CD8-positive, alpha-beta memory T cell (primary cell): ENCODE data around the gene AFF1. TPM values are rescaled to one million over a fixed set of nuclear protein-coding genes. Genes with fewer than 3 reads are reported as not detected.

Source experiments
- CTCF ChIA-PET: fragments of 350-600 bp; sonication (Branson Sonifier 250); formaldehyde crosslinking; loops from one replicate; lab custom pipeline; 2021; ENCODE audit warnings: antibody characterized with exemption; lab: Charles Lee
- POLR2A ChIA-PET: fragments of 350-600 bp; sonication (Branson Sonifier 250); formaldehyde crosslinking; loops from one replicate; lab custom pipeline; 2021; ENCODE audit warnings: antibody characterized with exemption; lab: Charles Lee
- DNase-seq, 5 donors: peaks; one replicate each; pipeline versions ENCODE4 v3.0.0 to v3.0.0-alpha.2; 2020 to 2022; ENCODE audit warnings: mixed read lengths in 1 of 5
- H3K27ac ChIP-seq: one replicate; pipeline ENCODE4 v1.7.0; 2013; ENCODE audit warnings: low read depth, mild to moderate bottlenecking, low read length, moderate library complexity
- H3K27me3 ChIP-seq: 2 replicates; pipeline ENCODE4 v1.7.0; 2013; ENCODE audit warnings: low read length, mild to moderate bottlenecking; ENCODE audit not compliant: insufficient read depth, poor library complexity, severe bottlenecking
- H3K36me3 ChIP-seq: 2 replicates; pipeline ENCODE4 v1.7.0; 2013; ENCODE audit warnings: mild to moderate bottlenecking, low read length, moderate library complexity; ENCODE audit not compliant: insufficient read depth
- H3K4me1 ChIP-seq: 2 replicates; pipeline ENCODE4 v1.7.0; 2013; ENCODE audit warnings: mild to moderate bottlenecking, low read length, moderate library complexity; ENCODE audit not compliant: insufficient read depth
- H3K4me3 ChIP-seq: 2 replicates; pipeline ENCODE4 v1.7.0; 2013; ENCODE audit warnings: mild to moderate bottlenecking, low read length
- H3K9me3 ChIP-seq: 2 replicates; pipeline ENCODE4 v1.7.0; 2013; ENCODE audit warnings: mild to moderate bottlenecking, low read length
- H3K27ac Mint-ChIP-seq, 8 donors: one replicate each; pipeline ENCODE4 v1.8.0; 2020 to 2021; ENCODE audit warnings: mixed read lengths in 8 of 8, mild to moderate bottlenecking in 6 of 8, inconsistent platforms in 3 of 8, moderate library complexity in 3 of 8
- H3K27me3 Mint-ChIP-seq, 2 donors: one replicate each; pipeline ENCODE4 v1.8.0; 2020 to 2021; ENCODE audit warnings: mixed read lengths in 2 of 2, mild to moderate bottlenecking in 1 of 2, moderate library complexity in 1 of 2
- H3K36me3 Mint-ChIP-seq, 3 donors: one replicate each; pipeline ENCODE4 v1.8.0; 2020 to 2021; ENCODE audit warnings: mixed read lengths in 3 of 3, inconsistent platforms in 1 of 3, mild to moderate bottlenecking in 1 of 3
- H3K4me1 Mint-ChIP-seq, 3 donors: one replicate each; pipeline ENCODE4 v1.8.0; 2020 to 2021; ENCODE audit warnings: mixed read lengths in 3 of 3, inconsistent platforms in 1 of 3, mild to moderate bottlenecking in 1 of 3
- H3K4me3 Mint-ChIP-seq, 7 donors: one replicate each; pipeline ENCODE4 v1.8.0; 2020 to 2021; ENCODE audit warnings: mixed read lengths in 7 of 7, mild to moderate bottlenecking in 6 of 7, moderate library complexity in 4 of 7, inconsistent platforms in 2 of 7
- H3K9me3 Mint-ChIP-seq, 5 donors: one replicate each; pipeline ENCODE4 v1.8.0; 2020 to 2022; ENCODE audit warnings: mixed read lengths in 5 of 5, mild to moderate bottlenecking in 3 of 5, moderate library complexity in 2 of 5, inconsistent platforms in 1 of 5
- polyA plus RNA-seq: library from polyadenylated mRNA; unstranded; fragments of 300-500 nt; fragmentation: Illumina TruSeq; gene quantifications from one replicate; pipeline ENCODE4 v1.2.3, GENCODE V29; 2021
- total RNA-seq, 2 experiments: library from RNA; stranded (reverse); gene quantifications; one replicate each; pipeline ENCODE4 v1.2.3, GENCODE V29; 2021

AFF1 gene
- total and polyA plus RNA-seq, 3 experiments from 2014 or later: 20.9 to 32.9 (median 29.7) TPM

- DNase-seq: no peak
- Mint-ChIP-seq H3K9me3 (no peaks in the 10 kb centered on the region), H3K27ac (no peak overlapping the region), H3K36me3 (peaks cover 0 to 12% (median 11%) of the 10 kb centered on the region in 3 donors), H3K27me3 (no peaks in the 10 kb centered on the region), H3K4me3 (no peak overlapping the region), H3K4me1 (no peaks in the 10 kb centered on the region)
- H3K27me3 ChIP-seq: no peaks in the 10 kb centered on the region
- H3K4me1 ChIP-seq: no peaks in the 10 kb centered on the region
- H3K36me3 ChIP-seq: no peaks in the 10 kb centered on the region
- H3K9me3 ChIP-seq: no peaks in the 10 kb centered on the region
- no peak overlapping the region for H3K27ac ChIP-seq
- ChIA-PET POLR2A (no interaction called here), CTCF (interaction anchor here (1.1 to 2.4 kb wide), 2 partner anchors 80 to 167 kb away, joined by 4 to 5 read pairs; no protein-coding TSS in a partner anchor)
- H3K4me3 ChIP-seq: no peak overlapping the region
These were observed 8.2 kb upstream of the AFF1 start for GRCh38 chr4:86926435-86927086.

- Histone ChIP-seq H3K4me3 (no peak overlapping the region), H3K27me3 (no peaks in the 10 kb centered on the region), H3K27ac (no peak overlapping the region), H3K4me1 (no peaks in the 10 kb centered on the region), H3K36me3 (no peaks in the 10 kb centered on the region), H3K9me3 (no peaks in the 10 kb centered on the region)
- Mint-ChIP-seq H3K4me1 (no peaks in the 10 kb centered on the region), H3K9me3 (no peaks in the 10 kb centered on the region), H3K36me3 (peaks cover 0 to 12% (median 11%) of the 10 kb centered on the region in 3 donors), H3K4me3 (no peak overlapping the region), H3K27me3 (no peaks in the 10 kb centered on the region), H3K27ac (peak overlapping the region in 1 of 8 donors; percentile 48)
- CTCF ChIA-PET: interaction anchor here (0.6 to 2.4 kb wide), 3 partner anchors 17 to 166 kb away, joined by 3 to 5 read pairs (median 4); no protein-coding TSS in a partner anchor
- no peak for DNase-seq
- POLR2A ChIA-PET: no interaction called here
These were observed 6.9 kb upstream of the AFF1 start for GRCh38 chr4:86927843-86928395.

DNA sequence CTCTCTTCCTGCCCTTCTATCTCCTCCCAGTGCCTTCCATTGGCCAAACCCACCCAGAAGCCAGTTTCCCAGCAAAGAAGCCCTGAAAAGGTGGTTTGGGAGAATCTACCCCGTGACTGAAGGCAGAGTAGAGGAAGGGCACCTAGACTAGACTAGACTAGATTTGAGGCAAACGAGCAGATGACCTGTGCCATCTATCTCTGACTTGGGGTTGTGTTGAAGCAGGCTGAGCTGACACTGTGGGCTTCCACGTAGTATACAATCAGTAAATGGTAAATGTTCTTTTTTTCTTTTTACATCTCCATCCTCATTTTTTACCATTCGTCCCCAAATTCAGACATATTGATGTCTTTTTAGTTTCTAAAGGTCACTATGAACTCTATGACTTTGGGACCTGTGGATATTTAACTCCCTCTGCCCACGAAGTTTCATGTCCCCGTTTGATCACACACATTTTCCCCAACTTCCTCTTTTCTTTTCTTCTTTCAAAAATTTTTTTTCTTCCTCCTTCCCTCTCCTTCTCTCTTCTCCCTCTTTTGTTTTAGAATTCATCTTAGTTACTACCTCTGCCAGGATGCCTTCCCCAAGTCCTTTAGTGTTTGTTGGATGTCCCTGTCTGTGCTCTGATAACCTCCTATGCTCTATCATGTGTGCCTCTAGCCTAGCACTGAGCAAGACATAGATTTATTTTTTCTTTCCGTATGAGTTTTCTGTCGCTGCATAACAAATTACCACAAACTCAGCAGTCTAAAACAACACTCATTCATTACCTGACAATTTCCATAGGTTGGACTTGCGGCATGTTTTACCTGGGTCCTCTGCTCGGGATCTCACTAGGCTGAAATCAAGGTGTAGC, 6.2 kb upstream of the AFF1 start:
- no peaks in the 10 kb centered on the region for H3K36me3 ChIP-seq
- no peaks in the 10 kb centered on the region for H3K27me3 ChIP-seq
- ChIA-PET CTCF (interaction anchor here (0.6 to 2.4 kb wide), 5 partner anchors 9 to 170 kb away, joined by 3 to 5 read pairs (median 3); no protein-coding TSS in a partner anchor), POLR2A (no interaction called here)
- H3K9me3 Mint-ChIP-seq: no peaks in the 10 kb centered on the region
- no peak for DNase-seq
- H3K4me1 ChIP-seq: peaks cover 2% of the 10 kb centered on the region
- no peaks in the 10 kb centered on the region for H3K9me3 ChIP-seq
- no peak overlapping the region for H3K4me3 Mint-ChIP-seq
- H3K4me3 ChIP-seq: no peak overlapping the region
- peaks cover 0 to 12% (median 11%) of the 10 kb centered on the region in 3 donors for H3K36me3 Mint-ChIP-seq
- H3K27ac Mint-ChIP-seq: peak overlapping the region in 2 of 8 donors; percentile 43 to 48
- peaks cover under 1 to 6% (median 1%) of the 10 kb centered on the region in 3 donors for H3K4me1 Mint-ChIP-seq
- no peaks in the 10 kb centered on the region for H3K27me3 Mint-ChIP-seq
- H3K27ac ChIP-seq: no peak overlapping the region

GRCh38 chr4:86934147-86934770, 552 bp upstream of the AFF1 start:
- Histone ChIP-seq H3K36me3 (no peaks in the 10 kb centered on the region), H3K27ac (peak overlapping the region; percentile 80), H3K9me3 (no peaks in the 10 kb centered on the region), H3K4me1 (peaks cover 38% of the 10 kb centered on the region), H3K4me3 (peak overlapping the region; percentile 84), H3K27me3 (no peaks in the 10 kb centered on the region)
- Mint-ChIP-seq H3K27ac (peak overlapping the region; percentile 59 to 98 (median 86)), H3K36me3 (peaks cover 0 to 25% (median 8%) of the 10 kb centered on the region in 3 donors), H3K27me3 (no peaks in the 10 kb centered on the region), H3K4me3 (peak overlapping the region; percentile 92 to 96 (median 93)), H3K4me1 (peaks cover 41 to 49% (median 47%) of the 10 kb centered on the region in 3 donors), H3K9me3 (no peaks in the 10 kb centered on the region)
- CTCF ChIA-PET: interaction anchor here (0.8 to 2.9 kb wide), 24 partner anchors 9 to 1350 kb away, joined by 3 to 56 read pairs (median 5); partner anchors contain the start of genes HSD17B11 and PPM1K
- no peak for DNase-seq
- POLR2A ChIA-PET: interaction anchor here (0.5 to 7.2 kb wide), 9 partner anchors 12 to 457 kb away, joined by 3 to 128 read pairs (median 4); partner anchors contain the start of genes C4orf36 and HSD17B11

DNA sequence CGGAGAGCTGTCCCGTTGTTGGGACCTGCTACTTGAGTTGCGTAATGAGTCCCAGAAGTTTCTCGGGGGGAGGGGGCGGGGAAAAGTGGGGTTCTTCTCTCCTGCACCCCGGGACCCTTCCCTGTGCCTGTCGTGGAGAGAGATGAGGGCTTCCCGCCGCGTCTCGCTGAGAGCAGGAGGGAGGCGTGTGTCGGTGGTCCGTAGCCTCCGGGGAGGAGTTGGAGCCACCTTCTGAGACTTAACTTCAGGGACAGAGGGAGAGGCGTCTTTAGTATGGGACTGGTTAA, 698 bp downstream of the AFF1 start:
- CTCF ChIA-PET: interaction anchor here (1.3 to 2.9 kb wide), 10 partner anchors 9 to 215 kb away, joined by 3 to 56 read pairs (median 6); no protein-coding TSS in a partner anchor
- H3K36me3 ChIP-seq: no peaks in the 10 kb centered on the region
- H3K36me3 Mint-ChIP-seq: peaks cover 0 to 19% (median 3%) of the 10 kb centered on the region in 3 donors
- POLR2A ChIA-PET: interaction anchor here (0.9 to 7.2 kb wide), 6 partner anchors 15 to 1349 kb away, joined by 3 to 128 read pairs (median 4); partner anchors contain the start of genes KLHL8, NUDT9 and PPM1K
- peaks cover 50 to 62% (median 59%) of the 10 kb centered on the region in 3 donors for H3K4me1 Mint-ChIP-seq
- H3K4me3 ChIP-seq: peak overlapping the region; percentile 95
- H3K4me1 ChIP-seq: peaks cover 50% of the 10 kb centered on the region
- H3K9me3 ChIP-seq: no peaks in the 10 kb centered on the region
- H3K4me3 Mint-ChIP-seq: peak overlapping the region; percentile 89 to 96 (median 92)
- H3K27ac ChIP-seq: peak overlapping the region; percentile 83
- H3K27ac Mint-ChIP-seq: peak overlapping the region; percentile 90 to 98 (median 97)
- no peak for DNase-seq
- H3K27me3 Mint-ChIP-seq: no peaks in the 10 kb centered on the region
- H3K9me3 Mint-ChIP-seq: no peaks in the 10 kb centered on the region
- no peaks in the 10 kb centered on the region for H3K27me3 ChIP-seq

- no peaks in the 10 kb centered on the region for H3K36me3 ChIP-seq
- Mint-ChIP-seq H3K27me3 (no peaks in the 10 kb centered on the region), H3K4me1 (peaks cover 52 to 65% (median 65%) of the 10 kb centered on the region in 3 donors), H3K4me3 (peak overlapping the region; percentile 89 to 96 (median 92)), H3K27ac (peak overlapping the region; percentile 90 to 98 (median 97)), H3K9me3 (no peaks in the 10 kb centered on the region), H3K36me3 (peaks cover 0 to 17% (median 0%) of the 10 kb centered on the region in 3 donors)
- peak; percentile 48 to 81 (median 70) for DNase-seq
- H3K4me3 ChIP-seq: peak overlapping the region; percentile 95
- H3K9me3 ChIP-seq: no peaks in the 10 kb centered on the region
- H3K27me3 ChIP-seq: no peaks in the 10 kb centered on the region
- ChIA-PET POLR2A (interaction anchor here (0.6 to 7.2 kb wide), 6 partner anchors 15 to 1348 kb away, joined by 3 to 128 read pairs (median 4); partner anchors contain the start of genes HSD17B11, KLHL8, NUDT9 and PPM1K), CTCF (interaction anchor here (1.3 to 2.9 kb wide), 9 partner anchors 14 to 215 kb away, joined by 3 to 56 read pairs (median 5); no protein-coding TSS in a partner anchor)
- peak overlapping the region; percentile 83 for H3K27ac ChIP-seq
- peaks cover 54% of the 10 kb centered on the region for H3K4me1 ChIP-seq
These were observed 1.3 kb downstream of the AFF1 start for GRCh38 chr4:86935853-86936733.
